ENCODE measurements around the gene VPS13D. TPM values are rescaled to one million over a fixed set of nuclear protein-coding genes. Genes with fewer than 3 reads are reported as not detected.
A peak's percentile ranks its signal among the peaks of the same experiment; 100 is the strongest.
"Not testable (repeated sequence)": the region's sequence is repeated elsewhere in the genome, so short reads cannot be mapped to it uniquely, and the experiment has no call there.

VPS13D gene
- total RNA-seq, 1 donor from 2014 or later: 77.8 TPM

GRCh38 chr1:12384836-12385456 lies 155.1 kb downstream of the VPS13D start:
- H3K36me3 Mint-ChIP-seq: peaks cover 68% of the 10 kb centered on the region
- H3K4me3 Mint-ChIP-seq: no peak overlapping the region
- no peaks in the 10 kb centered on the region for H3K27me3 Mint-ChIP-seq (ENCODE audit: low read depth)
- peaks cover 46% of the 10 kb centered on the region for H3K9me3 Mint-ChIP-seq
- H3K4me1 Mint-ChIP-seq: peaks cover 27% of the 10 kb centered on the region
- H3K27ac Mint-ChIP-seq: no peak overlapping the region
- no peak for DNase-seq (ENCODE audit: low spot score in 2 of 2, unreplicated experiment in 2 of 2)
- no peak for TF ChIP-seq CTCF (IDR thresholded peaks at IDR 0.05; ENCODE audit: unreplicated experiment)

GRCh38 chr1:12386130-12386529 lies 156.3 kb downstream of the VPS13D start:
- Mint-ChIP-seq H3K4me3 (no peak overlapping the region), H3K27ac (no peak overlapping the region), H3K4me1 (peaks cover 17% of the 10 kb centered on the region), H3K27me3 (ENCODE audit: low read depth) (no peaks in the 10 kb centered on the region), H3K36me3 (peaks cover 80% of the 10 kb centered on the region), H3K9me3 (peaks cover 51% of the 10 kb centered on the region)
- no peak for TF ChIP-seq CTCF (IDR thresholded peaks at IDR 0.05; ENCODE audit: unreplicated experiment)
- DNase-seq (ENCODE audit: low spot score in 2 of 2, unreplicated experiment in 2 of 2): no peak

- Mint-ChIP-seq H3K4me3 (no peak overlapping the region), H3K9me3 (peaks cover 51% of the 10 kb centered on the region), H3K36me3 (peaks cover 87% of the 10 kb centered on the region), H3K27ac (no peak overlapping the region), H3K4me1 (peaks cover 6% of the 10 kb centered on the region), H3K27me3 (ENCODE audit: low read depth) (no peaks in the 10 kb centered on the region)
- no peak for TF ChIP-seq CTCF (IDR thresholded peaks at IDR 0.05; ENCODE audit: unreplicated experiment)
- no peak for DNase-seq (ENCODE audit: low spot score in 2 of 2, unreplicated experiment in 2 of 2)
These were observed 157.8 kb downstream of the VPS13D start for GRCh38 chr1:12387641-12388040.

GRCh38 chr1:12390296-12390695 lies 160.5 kb downstream of the VPS13D start:
- H3K27me3 Mint-ChIP-seq (ENCODE audit: low read depth); DNase-seq (ENCODE audit: low spot score in 2 of 2, unreplicated experiment in 2 of 2); H3K4me1 Mint-ChIP-seq; H3K4me3 Mint-ChIP-seq; H3K27ac Mint-ChIP-seq: not testable (repeated sequence)
- Mint-ChIP-seq H3K36me3 (peaks cover 85% of the 10 kb centered on the region), H3K9me3 (peaks cover 48% of the 10 kb centered on the region)

- TF ChIP-seq CTCF (IDR thresholded peaks at IDR 0.05; ENCODE audit: unreplicated experiment): no peak
- peaks cover 8% of the 10 kb centered on the region for H3K9me3 Mint-ChIP-seq
These were observed 167.9 kb downstream of the VPS13D start for GRCh38 chr1:12397462-12398450.

GRCh38 chr1:12398479-12398878 lies 168.6 kb downstream of the VPS13D start:
- Mint-ChIP-seq H3K27me3 (ENCODE audit: low read depth) (no peaks in the 10 kb centered on the region), H3K4me1 (peaks cover 60% of the 10 kb centered on the region), H3K9me3 (peaks cover 8% of the 10 kb centered on the region), H3K36me3 (peaks cover 32% of the 10 kb centered on the region), H3K27ac (peak overlapping the region; percentile 87), H3K4me3 (no peak overlapping the region)
- DNase-seq (ENCODE audit: low spot score in 2 of 2, unreplicated experiment in 2 of 2): no peak
- TF ChIP-seq CTCF (IDR thresholded peaks at IDR 0.05; ENCODE audit: unreplicated experiment): no peak

More at GRCh38 chr1:12397462-12398450, 167.9 kb downstream of the VPS13D start:
- Mint-ChIP-seq H3K27ac (peak overlapping the region; percentile 87), H3K36me3 (peaks cover 34% of the 10 kb centered on the region), H3K27me3 (ENCODE audit: low read depth) (no peaks in the 10 kb centered on the region), H3K4me1 (peaks cover 53% of the 10 kb centered on the region), H3K4me3 (no peak overlapping the region)
- DNase-seq (ENCODE audit: low spot score in 2 of 2, unreplicated experiment in 2 of 2): no peak

Data from mesothelial cell of epicardium (in vitro differentiated cells).